Measurements from ENCODE around the gene MYF6. TPM values are rescaled to one million over a fixed set of nuclear protein-coding genes. Genes with fewer than 3 reads are reported as not detected.

MYF6 gene
- total RNA-seq, 4 donors from 2014 or later: not detected

GRCh38 chr12:80681287-80681686, 26.1 kb upstream of the MYF6 start:
- TF ChIP-seq CTCF (IDR thresholded peaks at IDR 0.05; ENCODE audit: low read depth): no peak

- no peak for TF ChIP-seq CTCF (IDR thresholded peaks at IDR 0.05; ENCODE audit: low read depth)
Measured at GRCh38 chr12:80681786-80682185, 25.6 kb upstream of the MYF6 start.

- TF ChIP-seq CTCF (IDR thresholded peaks at IDR 0.05; ENCODE audit: low read depth): no peak
Measured at GRCh38 chr12:80684077-80684495, 23.3 kb upstream of the MYF6 start.

GRCh38 chr12:80690090-80690489, 17.3 kb upstream of the MYF6 start:
- TF ChIP-seq CTCF (IDR thresholded peaks at IDR 0.05; ENCODE audit: low read depth): no peak

GRCh38 chr12:80690513-80690912, 16.9 kb upstream of the MYF6 start:
- TF ChIP-seq CTCF (IDR thresholded peaks at IDR 0.05; ENCODE audit: low read depth): no peak

- no peak for TF ChIP-seq CTCF (IDR thresholded peaks at IDR 0.05; ENCODE audit: low read depth)
Measured at GRCh38 chr12:80692114-80692513, 15.3 kb upstream of the MYF6 start.

GRCh38 chr12:80697270-80697887, 10.1 kb upstream of the MYF6 start:
- no peak for TF ChIP-seq CTCF (IDR thresholded peaks at IDR 0.05; ENCODE audit: low read depth)
